B cell (primary cell): Measurements from ENCODE around the gene MYADML2. TPM values are rescaled to one million over a fixed set of nuclear protein-coding genes. Genes with fewer than 3 reads are reported as not detected.
A peak's percentile ranks its signal among the peaks of the same experiment; 100 is the strongest.

Source experiments
- ATAC-seq: fragments of 200-7000 bp; cut with Tn5 transposase; one replicate; pipeline ENCODE4 v1.10.0; 2021; ENCODE audit warnings: low read depth, mild to moderate bottlenecking, moderate number of reproducible peaks, moderate library complexity
- CTCF ChIA-PET: fragments of 350-600 bp; sonication (Branson Sonifier 250); formaldehyde crosslinking; loops from one replicate; lab custom pipeline; 2021; ENCODE audit warnings: antibody characterized with exemption, inconsistent platforms; lab: Charles Lee
- POLR2A ChIA-PET: fragments of 350-600 bp; sonication (Branson Sonifier 250); formaldehyde crosslinking; loops from one replicate; lab custom pipeline; 2021; ENCODE audit warnings: antibody characterized with exemption; lab: Charles Lee
- DNase-seq: peaks from one replicate; pipeline ENCODE4 v3.0.0; 2013
- H2AFZ ChIP-seq: 2 replicates; pipeline ENCODE4 v1.6.1; 2012; ENCODE audit warnings: mild to moderate bottlenecking, low read depth, low read length; ENCODE audit not compliant: insufficient read depth, poor library complexity, severe bottlenecking
- H3K27ac ChIP-seq, 2 donors: 1 replicate in 1 of 2; 2 replicates in 1 of 2; pipeline ENCODE4 v1.5.1; 2012 to 2013; ENCODE audit warnings: low read length in 2 of 2, mild to moderate bottlenecking in 2 of 2, moderate library complexity in 1 of 2
- H3K27me3 ChIP-seq, 4 experiments: fragments of 200-600 bp in 1 of 4; sonication (generic) in 1 of 4; replicated peaks in 1 of 4; 1 replicate in 2 of 4; 2 replicates in 2 of 4; pipeline versions ENCODE4 v1.6.1 to v1.7.0; 2013 to 2016; ENCODE audit warnings: low read length in 3 of 4, mild to moderate bottlenecking in 2 of 4, mixed read lengths in 1 of 4, moderate library complexity in 1 of 4; ENCODE audit not compliant: insufficient read depth in 4 of 4, control insufficient read depth in 3 of 4; ENCODE audit errors: control extremely low read depth in 1 of 4
- H3K36me3 ChIP-seq, 2 experiments: replicated peaks in 1 of 2; 1 replicate in 1 of 2; 2 replicates in 1 of 2; pipeline versions ENCODE4 v1.6.1 to v1.7.1; 2013; ENCODE audit warnings: low read length in 1 of 2; ENCODE audit not compliant: insufficient read depth in 2 of 2, control insufficient read depth in 1 of 2; ENCODE audit errors: control extremely low read depth in 1 of 2, extremely low read depth in 1 of 2
- H3K4me1 ChIP-seq, 2 donors: fragments of 200-600 bp in 1 of 2; sonication (generic) in 1 of 2; 1 replicate in 1 of 2; 2 replicates in 1 of 2; pipeline versions ENCODE4 v1.5.1 to v1.6.1; 2013 to 2017; ENCODE audit warnings: low read length in 2 of 2; ENCODE audit not compliant: control insufficient read depth in 2 of 2, insufficient read depth in 2 of 2
- H3K4me2 ChIP-seq: replicated peaks from 2 replicates; pipeline ENCODE3; 2012; ENCODE audit warnings: mild to moderate bottlenecking, low read depth, low read length; ENCODE audit not compliant: poor library complexity, severe bottlenecking
- H3K4me3 ChIP-seq, 5 experiments: fragments of 200-600 bp in 1 of 5; sonication (generic) in 1 of 5; 1 replicate in 3 of 5; 2 replicates in 2 of 5; pipeline versions ENCODE4 v1.5.1 to v1.7.0; 2011 to 2016; ENCODE audit warnings: low read length in 4 of 5, mild to moderate bottlenecking in 4 of 5, low read depth in 2 of 5, control low read depth in 1 of 5, moderate library complexity in 1 of 5; ENCODE audit not compliant: insufficient read depth in 1 of 5; ENCODE audit errors: control extremely low read depth in 1 of 5, extremely low read depth in 1 of 5
- H3K79me2 ChIP-seq: fragments of 200-600 bp; sonication (generic); one replicate; pipeline ENCODE4 v1.6.0; 2016; ENCODE audit warnings: low read length; ENCODE audit not compliant: control insufficient read depth, insufficient read depth
- H3K9ac ChIP-seq: fragments of 200-600 bp; sonication (generic); 2 replicates; pipeline ENCODE4 v1.6.1; 2017; ENCODE audit warnings: mild to moderate bottlenecking, low read length, moderate library complexity
- H3K9me3 ChIP-seq, 3 donors: one replicate each; pipeline versions ENCODE4 v1.6.1 to v1.7.1; 2013; ENCODE audit warnings: low read length in 2 of 3; ENCODE audit not compliant: control insufficient read depth in 2 of 3, insufficient read depth in 1 of 3; ENCODE audit errors: control extremely low read depth in 1 of 3
- H4K20me1 ChIP-seq: 2 replicates; pipeline ENCODE4 v1.6.0; 2012; ENCODE audit warnings: mild to moderate bottlenecking, low read length; ENCODE audit not compliant: insufficient read depth, control insufficient read depth, poor library complexity, severe bottlenecking
- H3K27ac Mint-ChIP-seq: one replicate; pipeline ENCODE4 v1.8.0; 2021; ENCODE audit warnings: mixed read lengths
- H3K27me3 Mint-ChIP-seq: one replicate; pipeline ENCODE4 v1.8.0; 2021; ENCODE audit warnings: mixed read lengths
- H3K4me1 Mint-ChIP-seq: one replicate; pipeline ENCODE4 v1.8.0; 2021; ENCODE audit warnings: mixed read lengths
- H3K4me3 Mint-ChIP-seq: one replicate; pipeline ENCODE4 v1.8.0; 2021; ENCODE audit warnings: mixed read lengths
- H3K9me3 Mint-ChIP-seq: one replicate; pipeline ENCODE4 v1.8.0; 2022; ENCODE audit warnings: mixed read lengths; ENCODE audit not compliant: insufficient read depth
- CTCF ChIP-seq: fragments of 200-600 bp; IDR thresholded peaks from one replicate; pipeline ENCODE4 v1.8.0; 2022; ENCODE audit warnings: antibody characterized with exemption, mild to moderate bottlenecking
- EZH2 ChIP-seq: IDR thresholded peaks from 2 replicates; pipeline ENCODE4 v1.6.1; 2012; ENCODE audit warnings: borderline replicate concordance, low read depth, mild to moderate bottlenecking, moderate library complexity, low read length; ENCODE audit not compliant: insufficient read depth, poor library complexity, severe bottlenecking
- WGBS: methylation state at CpG from one replicate; pipeline ENCODE4 v1.1.5; 2013; ENCODE audit warnings: missing lambda C conversion rate; ENCODE audit not compliant: insufficient coverage; 5-methylcytosine and 5-hydroxymethylcytosine counted together
- intact Hi-C: fragments of 100-400 bp; cut with micrococcal nuclease; formaldehyde crosslinking; loops from one replicate; pipeline ENCODE4 v1.10.0; 2022
- polyA plus RNA-seq: library from polyadenylated mRNA; depleted of rRNA; stranded (reverse); fragments of >200 nt; gene quantifications from 2 replicates; pipeline ENCODE4 v1.2.3, GENCODE V29; 2012
- total RNA-seq, 2 donors: library from RNA; stranded (reverse); fragments of 120-200 nt in 1 of 2; gene quantifications; 1 replicate in 1 of 2; 2 replicates in 1 of 2; pipeline versions ENCODE4 v1.2.3 to v1.2.4, GENCODE V29; 2013 to 2022

Gene MYADML2
- total and polyA plus RNA-seq, 2 donors (not counting 1 experiment from before 2014, with no cell fraction given): not detected

- H3K9me3 Mint-ChIP-seq: no peaks in the 10 kb centered on the region
- Histone ChIP-seq H3K27ac (peak overlapping the region in 1 of 2 donors; percentile 59), H2AFZ (peak overlapping the region; percentile 74), H3K4me2 (peak overlapping the region; percentile 99), H3K4me1 (peaks cover 10 to 17% of the 10 kb centered on the region in 2 donors), H3K27me3 (no peaks in the 10 kb centered on the region), H3K9me3 (peaks cover 0 to 3% (median 0%) of the 10 kb centered on the region in 3 donors), H3K36me3 (peaks cover 0 to 42% of the 10 kb centered on the region in 2 experiments), H3K79me2 (peaks cover 36% of the 10 kb centered on the region), H4K20me1 (peaks cover 55% of the 10 kb centered on the region), H3K9ac (peak overlapping the region; percentile 73), H3K4me3 (peak overlapping the region; percentile 43 to 75 (median 65))
- peak overlapping the region; percentile 86 for H3K4me3 Mint-ChIP-seq
- ATAC-seq (no peak), DNase-seq (no peak)
- POLR2A ChIA-PET: no interaction called here
- WGBS: under 1% methylated on average over 55 of the region's 55 CpGs
- no peaks in the 10 kb centered on the region for H3K27me3 Mint-ChIP-seq
- H3K4me1 Mint-ChIP-seq: peaks cover 11% of the 10 kb centered on the region
- intact Hi-C loops: loop anchor here (1.0 to 2.0 kb wide), 4 partner anchors 16 to 112 kb away; partner anchors contain the start of genes ALYREF, ANAPC11, LRRC45 and MAFG
- TF ChIP-seq CTCF (no peak), EZH2 (no peak)
- no peak overlapping the region for H3K27ac Mint-ChIP-seq
- CTCF ChIA-PET: interaction anchor here (0.6 kb wide), 1 partner anchor 791 kb away, joined by 3 read pairs; no protein-coding TSS in a partner anchor
Observed at GRCh38 chr17:81910840-81911276, 36.2 kb downstream of the MYADML2 start.

- Histone ChIP-seq H3K36me3 (peaks cover 0 to 37% of the 10 kb centered on the region in 2 experiments), H3K4me3 (peak overlapping the region; percentile 43 to 75 (median 65)), H3K9ac (peak overlapping the region; percentile 73), H3K9me3 (peaks cover 0 to 3% (median 0%) of the 10 kb centered on the region in 3 donors), H3K4me1 (peaks cover 10 to 14% of the 10 kb centered on the region in 2 donors), H3K27ac (peak overlapping the region in 1 of 2 donors; percentile 59), H3K4me2 (peak overlapping the region; percentile 99), H4K20me1 (peaks cover 48% of the 10 kb centered on the region), H3K79me2 (peaks cover 29% of the 10 kb centered on the region), H3K27me3 (no peaks in the 10 kb centered on the region), H2AFZ (peak overlapping the region; percentile 74)
- WGBS: 41% methylated on average over 22 of the region's 23 CpGs
- Mint-ChIP-seq H3K9me3 (no peaks in the 10 kb centered on the region), H3K4me1 (peaks cover 10% of the 10 kb centered on the region), H3K27ac (peak overlapping the region; percentile 63), H3K4me3 (peak overlapping the region; percentile 86), H3K27me3 (no peaks in the 10 kb centered on the region)
- intact Hi-C loops: loop anchor here (2.0 kb wide), 1 partner anchor 17 kb away; the partner anchor contains the start of gene MAFG
- no peak for DNase-seq
- TF ChIP-seq EZH2 (no peak), CTCF (no peak)
- ChIA-PET POLR2A (no interaction called here), CTCF (no interaction called here)
- ATAC-seq: no peak
Observed at GRCh38 chr17:81909966-81910839, 36.8 kb downstream of the MYADML2 start.
